ENCODE measurements around the gene CELSR1. TPM values are rescaled to one million over a fixed set of nuclear protein-coding genes. Genes with fewer than 3 reads are reported as not detected.

Gene CELSR1
- total RNA-seq, 1 experiment from 2014 or later, result 22.6 TPM

- peak overlapping the region in 1 of 3 experiments; percentile 36; a peak in 1 of 7 replicates for H3K27ac Mint-ChIP-seq
These were observed 75.7 kb downstream of the CELSR1 start for GRCh38 chr22:46461566-46462180.

More at GRCh38 chr22:46461566-46462180, 75.7 kb downstream of the CELSR1 start:
- peaks cover 8 to 11% of the 10 kb centered on the region in 2 experiments; a peak in 3 of 4 replicates for H3K4me1 Mint-ChIP-seq
- Histone ChIP-seq H3T11ph (ENCODE audit: low read length) (no peak overlapping the region), H3K79me2 (ENCODE audit: insufficient read depth, low read length) (no peaks in the 10 kb centered on the region), H4K8ac (replicated peaks; ENCODE audit: insufficient read length, low read depth, low read length) (no peak overlapping the region), H3K56ac (ENCODE audit: insufficient read length, low read depth, low read length) (no peak overlapping the region), H3K18ac (ENCODE audit: insufficient read length, low read depth, low read length) (no peak overlapping the region), H2AFZ (ENCODE audit: low read length) (no peak overlapping the region), H3K23ac (ENCODE audit: insufficient read length, low read depth, low read length) (no peak overlapping the region), H2BK120ac (ENCODE audit: low read depth, low read length, poor library complexity, severe bottlenecking) (no peak overlapping the region), H3K14ac (ENCODE audit: insufficient read depth, low read length) (no peak overlapping the region; the same call in 1 of the 2 replicates), H2BK5ac (ENCODE audit: insufficient read length, low read length) (no peak overlapping the region), H4K5ac (ENCODE audit: insufficient read length, low read depth, low read length) (no peak overlapping the region), H2BK20ac (ENCODE audit: low read depth, low read length, poor library complexity, severe bottlenecking) (no peak overlapping the region), H4K91ac (ENCODE audit: insufficient read length, low read depth, low read length) (no peak overlapping the region), H3K9ac (ENCODE audit: extremely low read depth, insufficient read length, low read length) (no peak overlapping the region), H4K20me1 (ENCODE audit: control insufficient read depth, insufficient read depth, insufficient read length) (no peaks in the 10 kb centered on the region), H3K27ac (ENCODE audit: insufficient read length, low read depth, low read length) (no peak overlapping the region), H3K79me1 (ENCODE audit: insufficient read depth, low read depth, low read length, poor library complexity, severe bottlenecking) (no peaks in the 10 kb centered on the region), H2AK5ac (ENCODE audit: insufficient read length, low read length) (no peak overlapping the region), H2BK15ac (ENCODE audit: low read depth, low read length) (no peak overlapping the region), H3K4me2 (ENCODE audit: insufficient read depth, insufficient read length, low read length) (no peak overlapping the region), H3K4ac (ENCODE audit: low read depth, low read length) (no peak overlapping the region), H2BK12ac (ENCODE audit: insufficient read length, low read depth, low read length) (no peak overlapping the region), H3K9me3 (ENCODE audit: control insufficient read depth, low read depth, low read length) (no peaks in the 10 kb centered on the region), H3K4me1 (ENCODE audit: insufficient read depth, low read length) (no peaks in the 10 kb centered on the region), H3K23me2 (ENCODE audit: insufficient read length, low read depth, low read length, poor library complexity, severe bottlenecking) (no peaks in the 10 kb centered on the region), H3K27me3 (ENCODE audit: insufficient read depth, low read length) (no peaks in the 10 kb centered on the region)
- no peak for TF ChIP-seq CTCF (conservative IDR thresholded peaks at IDR 0.05)
- DNase-seq, result no peak
- H3K9me3 Mint-ChIP-seq, result no peaks in the 10 kb centered on the region; a peak in 1 of 5 replicates
- WGBS (ENCODE audit: extremely low coverage, insufficient read length, low lambda C conversion rate), result no CpG with 5 or more reads among the region's 22 CpGs
- H3K4me3 Mint-ChIP-seq, result no peak overlapping the region
- no peaks in the 10 kb centered on the region for H3K27me3 Mint-ChIP-seq (ENCODE audit: low read depth)
- H3K36me3 Mint-ChIP-seq (ENCODE audit: insufficient read depth in 1 of 3, low read depth in 3 of 3), result peaks cover 0 to 27% (median 14%) of the 10 kb centered on the region in 3 experiments; a peak in 5 of 7 replicates

Measured in H9 (cell line).